Small intestine (tissue), 7 donors: Measurements from ENCODE around the gene ASTL. TPM values are rescaled to one million over a fixed set of nuclear protein-coding genes. Genes with fewer than 3 reads are reported as not detected.

Experiments
- DNase-seq, 2 donors: peaks; one replicate each; pipeline versions ENCODE4 v3.0.0 to v3.0.0-alpha.2; 2013
- FAIRE-seq: peaks from 2 replicates; lab custom pipeline; 2012; peaks lifted over from hg19 to GRCh38; lab: Jason Lieb, UNC
- H3K27ac ChIP-seq, 3 donors: one replicate each; pipeline ENCODE4 v1.5.1; 2013; ENCODE audit warnings: low read length in 2 of 3, mild to moderate bottlenecking in 2 of 3, control low read depth in 1 of 3, inconsistent platforms in 1 of 3, low read depth in 1 of 3, moderate library complexity in 1 of 3
- H3K27me3 ChIP-seq, 3 donors: one replicate each; pipeline ENCODE4 v1.6.1; 2013; ENCODE audit warnings: low read length in 3 of 3, inconsistent platforms in 1 of 3; ENCODE audit not compliant: control insufficient read depth in 3 of 3, insufficient read depth in 3 of 3
- H3K36me3 ChIP-seq, 3 donors: one replicate each; pipeline ENCODE4 v1.6.1; 2013; ENCODE audit warnings: low read length in 3 of 3, inconsistent platforms in 1 of 3, low read depth in 1 of 3, mild to moderate bottlenecking in 1 of 3, moderate library complexity in 1 of 3; ENCODE audit not compliant: control insufficient read depth in 3 of 3, insufficient read depth in 2 of 3
- H3K4me1 ChIP-seq, 3 donors: one replicate each; pipeline ENCODE4 v1.6.1; 2013; ENCODE audit warnings: low read length in 2 of 3, inconsistent platforms in 1 of 3, low read depth in 1 of 3, mild to moderate bottlenecking in 1 of 3, moderate library complexity in 1 of 3; ENCODE audit not compliant: control insufficient read depth in 3 of 3, insufficient read depth in 2 of 3
- H3K4me3 ChIP-seq, 3 donors: one replicate each; pipeline ENCODE4 v1.5.1; 2013; ENCODE audit warnings: low read length in 3 of 3, control low read depth in 1 of 3, inconsistent platforms in 1 of 3, low read depth in 1 of 3, mild to moderate bottlenecking in 1 of 3, moderate library complexity in 1 of 3
- H3K9me3 ChIP-seq, 2 donors: one replicate each; pipeline ENCODE4 v1.6.1; 2013; ENCODE audit warnings: low read depth in 1 of 2, low read length in 1 of 2; ENCODE audit not compliant: control insufficient read depth in 2 of 2, insufficient read depth in 1 of 2
- WGBS, 3 donors: extraction: QIAGEN DNeasy Blood & Tissue Kit; methylation state at CpG; one replicate each; pipeline ENCODE4 v1.1.7; 2013; 5-methylcytosine and 5-hydroxymethylcytosine counted together
- polyA plus RNA-seq, 4 donors: library from polyadenylated mRNA; stranded (reverse) in 3 of 4; unstranded in 1 of 4; fragments of 200-250 nt in 3 of 4; fragments of 120-200 nt in 1 of 4; gene quantifications; one replicate each; pipeline versions ENCODE4 v1.2.1 to v1.2.3, GENCODE V29; 2013
- donor health status: healthy with polysubstance abuse.
- donor health status: control.
- donor health status: control.
- donor health status: Bipolar disorder and iron deficiency.
- donor health status: healthy.

The ASTL gene
- polyA plus RNA-seq, 4 donors, result not detected

GRCh38 chr2:96111823-96112500 lies 26.3 kb downstream of the ASTL start:
- H3K9me3 ChIP-seq, result peaks cover 0 to 7% of the 10 kb centered on the region in 2 donors
- peaks cover 0 to 13% (median 2%) of the 10 kb centered on the region in 3 donors for H3K27me3 ChIP-seq
- no peak overlapping the region for H3K4me3 ChIP-seq
- no peak overlapping the region for H3K27ac ChIP-seq
- peaks cover 0 to 25% (median 0%) of the 10 kb centered on the region in 3 donors for H3K4me1 ChIP-seq
- FAIRE-seq (no peak), DNase-seq (no peak)
- H3K36me3 ChIP-seq, result no peaks in the 10 kb centered on the region
- WGBS, 3 donors, result 85 to 90% (median 86%) methylated on average over 6 to 7 of the region's 7 CpGs

GRCh38 chr2:96111257-96111640 lies 27.1 kb downstream of the ASTL start:
- Histone ChIP-seq H3K4me1 (peaks cover 0 to 25% (median 0%) of the 10 kb centered on the region in 3 donors), H3K27ac (no peak overlapping the region), H3K27me3 (peaks cover 0 to 12% (median 2%) of the 10 kb centered on the region in 3 donors), H3K9me3 (peaks cover 0 to 9% of the 10 kb centered on the region in 2 donors), H3K36me3 (no peaks in the 10 kb centered on the region), H3K4me3 (no peak overlapping the region)
- DNase-seq (no peak), FAIRE-seq (no peak)
- 73 to 77% (median 75%) methylated on average over 4 of the region's 4 CpGs for WGBS, 3 donors

- WGBS, 3 donors, result 68 to 81% (median 72%) methylated on average over 13 of the region's 13 CpGs
- DNase-seq, result no peak
- H3K27me3 ChIP-seq, result peaks cover 0 to 7% (median 1%) of the 10 kb centered on the region in 3 donors
- H3K27ac ChIP-seq, result no peak overlapping the region
- no peak for FAIRE-seq
- H3K36me3 ChIP-seq, result no peaks in the 10 kb centered on the region
- H3K4me3 ChIP-seq, result no peak overlapping the region
- peaks cover 0 to 11% of the 10 kb centered on the region in 2 donors for H3K9me3 ChIP-seq
- peaks cover 0 to 25% (median 0%) of the 10 kb centered on the region in 3 donors for H3K4me1 ChIP-seq
Observed at GRCh38 chr2:96110621-96111256, 27.6 kb downstream of the ASTL start.

GRCh38 chr2:96109931-96110511 lies 28.3 kb downstream of the ASTL start:
- WGBS, 3 donors, result 81 to 88% (median 85%) methylated on average over 3 of the region's 3 CpGs
- Histone ChIP-seq H3K27me3 (no peaks in the 10 kb centered on the region), H3K9me3 (peaks cover 0 to 13% of the 10 kb centered on the region in 2 donors), H3K4me1 (peaks cover 0 to 25% (median 0%) of the 10 kb centered on the region in 3 donors), H3K36me3 (no peaks in the 10 kb centered on the region), H3K4me3 (no peak overlapping the region), H3K27ac (no peak overlapping the region)
- FAIRE-seq, result no peak
- DNase-seq, result no peak

- H3K4me3 ChIP-seq, result no peak overlapping the region
- DNase-seq, result no peak
- no peaks in the 10 kb centered on the region for H3K36me3 ChIP-seq
- H3K27ac ChIP-seq, result no peak overlapping the region
- peaks cover 0 to 18% of the 10 kb centered on the region in 2 donors for H3K9me3 ChIP-seq
- no peak for FAIRE-seq
- H3K27me3 ChIP-seq, result no peaks in the 10 kb centered on the region
- peaks cover 0 to 25% (median 0%) of the 10 kb centered on the region in 3 donors for H3K4me1 ChIP-seq
- WGBS, 3 donors, result 36 to 66% (median 54%) methylated on average over 3 of the region's 3 CpGs
Observed at GRCh38 chr2:96109361-96109680, 29.0 kb downstream of the ASTL start.

GRCh38 chr2:96108541-96109360 lies 29.6 kb downstream of the ASTL start:
- peaks cover 0 to 18% of the 10 kb centered on the region in 2 donors for H3K9me3 ChIP-seq
- no peak overlapping the region for H3K4me3 ChIP-seq
- no peaks in the 10 kb centered on the region for H3K36me3 ChIP-seq
- WGBS, 3 donors, result 46 to 66% (median 65%) methylated on average over 17 of the region's 17 CpGs
- H3K4me1 ChIP-seq, result peaks cover 0 to 25% (median 0%) of the 10 kb centered on the region in 3 donors
- peak in 1 of 2 donors; percentile 36 for DNase-seq
- H3K27me3 ChIP-seq, result no peaks in the 10 kb centered on the region
- peak overlapping the region in 2 of 3 donors; percentile 34 to 37 for H3K27ac ChIP-seq
- FAIRE-seq, result no peak

GRCh38 chr2:96108151-96108540 lies 30.2 kb downstream of the ASTL start:
- 47 to 52% (median 49%) methylated on average over 5 of the region's 5 CpGs for WGBS, 3 donors
- Histone ChIP-seq H3K27me3 (no peaks in the 10 kb centered on the region), H3K9me3 (peaks cover 0 to 18% of the 10 kb centered on the region in 2 donors), H3K27ac (no peak overlapping the region), H3K36me3 (no peaks in the 10 kb centered on the region), H3K4me3 (no peak overlapping the region), H3K4me1 (peaks cover 0 to 25% (median 0%) of the 10 kb centered on the region in 3 donors)
- FAIRE-seq (no peak), DNase-seq (no peak)

GRCh38 chr2:96107708-96108065 lies 30.6 kb downstream of the ASTL start:
- Histone ChIP-seq H3K27ac (no peak overlapping the region), H3K9me3 (peaks cover 0 to 18% of the 10 kb centered on the region in 2 donors), H3K36me3 (no peaks in the 10 kb centered on the region), H3K4me3 (no peak overlapping the region), H3K27me3 (no peaks in the 10 kb centered on the region), H3K4me1 (peaks cover 0 to 25% (median 0%) of the 10 kb centered on the region in 3 donors)
- DNase-seq, result no peak
- no peak for FAIRE-seq
- 53 to 72% (median 55%) methylated on average over 3 of the region's 3 CpGs for WGBS, 3 donors
